Measurements from ENCODE around the gene TMEM255B.

Gene TMEM255B

DNA sequence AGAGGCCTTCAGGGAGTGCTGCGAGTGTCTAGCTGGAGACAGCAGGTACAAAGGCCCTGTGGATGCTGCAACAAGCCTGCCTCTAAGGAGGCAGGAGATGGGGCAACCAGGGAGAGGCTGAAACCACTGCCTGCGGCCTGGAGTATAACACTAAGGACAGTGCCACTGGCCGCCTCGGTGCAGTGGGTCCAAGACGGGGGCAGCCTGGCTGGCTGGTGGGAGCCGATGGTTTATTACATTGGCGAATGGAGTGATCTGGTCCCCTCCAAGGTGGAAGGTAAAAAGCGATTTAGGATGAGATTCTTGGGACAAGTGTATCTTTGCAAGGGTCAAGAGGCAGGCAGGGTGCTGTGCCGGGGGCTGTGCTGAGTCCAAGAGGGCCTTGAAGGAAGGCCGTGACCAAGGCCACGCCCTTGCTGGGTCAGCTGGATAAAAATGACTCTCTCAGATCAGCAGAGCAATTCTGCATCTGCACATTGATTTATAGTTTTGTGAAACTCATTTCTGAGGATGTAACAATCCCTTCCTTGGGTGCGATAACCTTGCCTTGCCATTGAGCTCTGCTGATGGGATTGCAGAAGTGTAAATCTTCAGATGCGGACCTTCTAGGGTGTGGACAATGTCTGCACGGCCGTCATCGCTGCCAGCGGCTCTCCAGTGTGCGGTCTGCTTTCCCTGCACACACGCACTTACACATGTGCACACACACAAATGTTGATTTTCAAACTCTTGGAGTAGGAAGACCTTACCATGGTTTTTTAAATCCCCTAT is 6.0 kb downstream of the TMEM255B start:
- Histone ChIP-seq H3K9me3 (ENCODE audit: severe bottlenecking) (no peaks in the 10 kb centered on the region), H3K4me1 (ENCODE audit: insufficient read depth, poor library complexity, severe bottlenecking) (no peaks in the 10 kb centered on the region), H3K27ac (ENCODE audit: poor library complexity, severe bottlenecking) (no peak overlapping the region), H3K4me3 (ENCODE audit: severe bottlenecking) (no peak overlapping the region), H3K27me3 (ENCODE audit: insufficient read depth, poor library complexity, severe bottlenecking) (no peaks in the 10 kb centered on the region), H3K36me3 (ENCODE audit: low read depth) (no peaks in the 10 kb centered on the region)
- DNase-seq (ENCODE audit: low spot score) (no peak), ATAC-seq (ENCODE audit: low read depth) (no peak)
- TF ChIP-seq, protein P1, sequence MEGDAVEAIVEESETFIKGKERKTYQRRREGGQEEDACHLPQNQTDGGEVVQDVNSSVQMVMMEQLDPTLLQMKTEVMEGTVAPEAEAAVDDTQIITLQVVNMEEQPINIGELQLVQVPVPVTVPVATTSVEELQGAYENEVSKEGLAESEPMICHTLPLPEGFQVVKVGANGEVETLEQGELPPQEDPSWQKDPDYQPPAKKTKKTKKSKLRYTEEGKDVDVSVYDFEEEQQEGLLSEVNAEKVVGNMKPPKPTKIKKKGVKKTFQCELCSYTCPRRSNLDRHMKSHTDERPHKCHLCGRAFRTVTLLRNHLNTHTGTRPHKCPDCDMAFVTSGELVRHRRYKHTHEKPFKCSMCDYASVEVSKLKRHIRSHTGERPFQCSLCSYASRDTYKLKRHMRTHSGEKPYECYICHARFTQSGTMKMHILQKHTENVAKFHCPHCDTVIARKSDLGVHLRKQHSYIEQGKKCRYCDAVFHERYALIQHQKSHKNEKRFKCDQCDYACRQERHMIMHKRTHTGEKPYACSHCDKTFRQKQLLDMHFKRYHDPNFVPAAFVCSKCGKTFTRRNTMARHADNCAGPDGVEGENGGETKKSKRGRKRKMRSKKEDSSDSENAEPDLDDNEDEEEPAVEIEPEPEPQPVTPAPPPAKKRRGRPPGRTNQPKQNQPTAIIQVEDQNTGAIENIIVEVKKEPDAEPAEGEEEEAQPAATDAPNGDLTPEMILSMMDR (IDR thresholded peaks at IDR 0.05; ENCODE audit: poor library complexity, severe bottlenecking): no peak

DNA sequence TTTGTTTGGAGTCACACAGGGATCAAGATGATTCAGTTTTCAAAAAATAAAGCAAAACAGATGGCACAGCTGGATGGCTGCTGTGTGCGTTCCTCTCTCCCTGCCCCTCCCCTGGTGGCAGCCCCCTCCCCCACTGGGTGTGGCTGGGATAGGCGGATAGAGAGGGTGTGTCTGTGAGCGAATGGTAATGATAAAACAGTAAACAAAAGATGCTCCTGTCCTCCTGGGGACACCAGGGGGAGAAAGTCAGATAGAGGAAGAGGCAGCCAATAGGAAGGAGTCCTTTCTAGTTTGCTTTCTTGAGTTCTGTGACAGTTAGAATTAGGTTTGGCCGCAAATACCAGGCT is 6.5 kb downstream of the TMEM255B start:
- ATAC-seq (ENCODE audit: low read depth) (no peak), DNase-seq (ENCODE audit: low spot score) (no peak)
- no peaks in the 10 kb centered on the region for H3K4me1 ChIP-seq (ENCODE audit: insufficient read depth, poor library complexity, severe bottlenecking)

DNA sequence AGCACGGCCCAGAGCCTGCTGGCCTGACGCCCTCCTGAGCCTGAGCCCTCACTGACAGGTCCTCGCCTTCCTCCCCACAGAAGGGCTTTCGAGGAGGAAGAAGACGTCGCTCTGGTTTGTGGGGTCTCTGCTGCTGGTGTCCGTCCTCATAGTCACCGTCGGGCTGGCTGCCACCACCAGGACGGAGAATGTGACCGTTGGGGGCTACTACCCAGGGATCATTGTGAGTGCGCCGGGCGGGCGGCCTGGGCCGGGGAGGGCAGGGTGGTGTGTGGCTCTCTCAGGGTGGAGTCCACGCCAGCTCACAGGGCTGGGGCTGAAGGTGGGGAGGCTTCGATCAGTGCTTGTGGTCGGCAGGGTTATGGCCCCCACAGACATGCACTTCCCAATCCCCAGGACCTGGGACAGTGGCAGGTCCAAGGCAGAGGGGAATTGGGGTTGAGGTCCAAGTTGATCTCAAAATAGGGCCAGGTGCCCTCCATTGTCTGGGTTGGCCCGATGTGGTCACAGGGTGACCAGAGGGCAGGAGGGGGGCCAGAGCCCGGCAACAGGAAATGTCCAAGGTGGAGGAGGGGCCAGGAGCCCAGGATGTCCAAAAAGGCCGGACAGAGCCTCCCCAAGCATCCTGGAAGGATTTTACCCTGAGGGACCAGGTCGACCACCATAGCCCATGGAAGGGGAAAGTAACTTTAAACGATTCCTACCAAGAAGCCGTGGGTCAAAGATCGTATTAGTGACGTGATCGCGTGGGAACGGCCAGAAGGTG is 7.2 kb downstream of the TMEM255B start:
- H3K9me3 ChIP-seq (ENCODE audit: severe bottlenecking): no peaks in the 10 kb centered on the region
- ATAC-seq (ENCODE audit: low read depth) (no peak), DNase-seq (ENCODE audit: low spot score) (no peak)
- no peak overlapping the region for H3K4me3 ChIP-seq (ENCODE audit: severe bottlenecking)
- H3K27ac ChIP-seq (ENCODE audit: poor library complexity, severe bottlenecking): no peak overlapping the region
- no peaks in the 10 kb centered on the region for H3K36me3 ChIP-seq (ENCODE audit: low read depth)
- TF ChIP-seq, protein P1 (IDR thresholded peaks at IDR 0.05; ENCODE audit: poor library complexity, severe bottlenecking): no peak
- H3K27me3 ChIP-seq (ENCODE audit: insufficient read depth, poor library complexity, severe bottlenecking): no peaks in the 10 kb centered on the region
- no peaks in the 10 kb centered on the region for H3K4me1 ChIP-seq (ENCODE audit: insufficient read depth, poor library complexity, severe bottlenecking)

More for the DNA sequence above, 6.5 kb downstream of the TMEM255B start:
- H3K27ac ChIP-seq (ENCODE audit: poor library complexity, severe bottlenecking): no peak overlapping the region
- no peaks in the 10 kb centered on the region for H3K36me3 ChIP-seq (ENCODE audit: low read depth)
- TF ChIP-seq, protein P1 (IDR thresholded peaks at IDR 0.05; ENCODE audit: poor library complexity, severe bottlenecking): no peak
- H3K4me3 ChIP-seq (ENCODE audit: severe bottlenecking): no peak overlapping the region
- H3K27me3 ChIP-seq (ENCODE audit: insufficient read depth, poor library complexity, severe bottlenecking): no peaks in the 10 kb centered on the region
- no peaks in the 10 kb centered on the region for H3K9me3 ChIP-seq (ENCODE audit: severe bottlenecking)

DNA sequence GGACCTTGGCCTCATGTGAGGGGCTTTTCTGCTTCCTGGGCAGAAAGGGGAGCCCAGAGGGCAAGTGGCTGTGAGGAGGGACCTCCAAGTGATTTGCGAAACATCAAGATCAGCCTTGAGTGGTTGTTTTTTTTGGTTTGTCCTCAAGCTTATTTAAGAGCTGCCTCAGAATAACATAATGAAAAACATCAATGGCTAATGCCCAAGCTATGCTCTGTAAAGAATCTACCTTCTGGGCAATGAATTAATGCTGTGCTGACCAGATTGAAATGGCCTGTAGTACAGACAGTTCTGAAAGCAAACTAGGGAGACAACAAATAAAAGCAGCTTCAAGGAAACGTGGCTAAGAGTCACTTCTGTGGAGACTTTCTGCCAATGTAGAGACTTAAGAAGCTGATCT is 8.3 kb downstream of the TMEM255B start:
- Histone ChIP-seq H3K9me3 (ENCODE audit: severe bottlenecking) (no peaks in the 10 kb centered on the region), H3K27ac (ENCODE audit: poor library complexity, severe bottlenecking) (no peak overlapping the region), H3K4me1 (ENCODE audit: insufficient read depth, poor library complexity, severe bottlenecking) (peaks cover 6% of the 10 kb centered on the region), H3K27me3 (ENCODE audit: insufficient read depth, poor library complexity, severe bottlenecking) (no peaks in the 10 kb centered on the region), H3K36me3 (ENCODE audit: low read depth) (no peaks in the 10 kb centered on the region), H3K4me3 (ENCODE audit: severe bottlenecking) (no peak overlapping the region)
- no peak for ATAC-seq (ENCODE audit: low read depth)
- TF ChIP-seq, protein P1 (IDR thresholded peaks at IDR 0.05; ENCODE audit: poor library complexity, severe bottlenecking): no peak
- DNase-seq (ENCODE audit: low spot score): no peak
